Right lobe of liver (tissue), 6 donors: Measurements from ENCODE around the gene IL20RA. TPM values are rescaled to one million over a fixed set of nuclear protein-coding genes. Genes with fewer than 3 reads are reported as not detected.

Experiments used
- ATAC-seq, 4 donors: fragments of 200-7000 bp; cut with Tn5 transposase; one replicate each; pipeline ENCODE4 v1.9.1; 2020; ENCODE audit warnings: mild to moderate bottlenecking in 4 of 4, moderate library complexity in 4 of 4
- DNase-seq, 3 donors: peaks; one replicate each; pipeline ENCODE4 v3.0.0-alpha.2; 2020
- H3K27ac ChIP-seq, 3 donors: fragments of 200-600 bp; one replicate each; pipeline ENCODE4 v1.8.0; 2022
- H3K27me3 ChIP-seq, 2 donors: fragments of 200-600 bp; one replicate each; pipeline ENCODE4 v1.8.0; 2022
- H3K36me3 ChIP-seq, 4 donors: fragments of 200-600 bp; sonication (generic) in 1 of 4; one replicate each; pipeline versions ENCODE4 v1.5.1 to v1.8.0; 2017 to 2022; ENCODE audit warnings: control low read depth in 1 of 4
- H3K4me1 ChIP-seq, 4 donors: fragments of 200-600 bp; sonication (generic) in 1 of 4; one replicate each; pipeline versions ENCODE4 v1.5.1 to v1.8.0; 2017 to 2022; ENCODE audit warnings: control low read depth in 1 of 4
- H3K4me3 ChIP-seq, 3 donors: fragments of 200-600 bp; one replicate each; pipeline ENCODE4 v1.8.0; 2022
- H3K9me3 ChIP-seq, 4 donors: fragments of 200-600 bp; sonication (generic) in 1 of 4; one replicate each; pipeline versions ENCODE4 v1.5.1 to v1.8.0; 2017 to 2022; ENCODE audit warnings: control low read depth in 1 of 4
- CTCF ChIP-seq, 4 donors: fragments of 200-600 bp in 3 of 4; fragments of 450-650 bp in 1 of 4; IDR thresholded peaks; one replicate each; pipeline versions ENCODE4 v1.5.1 to v1.8.0; 2016 to 2022; ENCODE audit warnings: antibody characterized with exemption in 4 of 4, mild to moderate bottlenecking in 2 of 4
- POLR2A ChIP-seq: fragments of 450-650 bp; IDR thresholded peaks from one replicate; pipeline ENCODE4 v1.6.1; 2017; ENCODE audit warnings: antibody characterized with exemption, mild to moderate bottlenecking
- WGBS: methylation state at CpG from one replicate; pipeline ENCODE4 v1.1.6; 2018; ENCODE audit warnings: low coverage, low lambda C conversion rate; ENCODE audit not compliant: insufficient coverage; ENCODE audit errors: missing lambda C conversion rate; 5-methylcytosine and 5-hydroxymethylcytosine counted together
- intact Hi-C, 2 donors: fragments of 100-400 bp; cut with DNase I; formaldehyde crosslinking; loops; one replicate each; pipeline versions ENCODE4 v1.11.2 to v1.14.1; 2022
- small RNA-seq, 2 experiments: library from RNA; depleted of rRNA; stranded (forward); fragments of <200 nt; gene quantifications; one replicate each; pipeline ENCODE3, GENCODE V24; 2016
- total RNA-seq, 6 experiments: library from RNA; depleted of rRNA in 2 of 6; stranded (reverse); fragments of >200 nt in 2 of 6; fragmentation: NEBNext Ultra II Directional in 3 of 6; extraction: Animal tissue kit (Norgen Biotek cat#: 25700) in 3 of 6; gene quantifications; one replicate each; pipeline versions ENCODE4 v1.1.0 to v1.2.4, GENCODE V29; 2016 to 2023
- donor health status: DM: no; HTN: yes; CAD: no.
- donor health status: DM: no; HTN: no; CAD: no.
- donor health status: DM: no; HTN: no; CAD: no.
- donor health status: DM: no; HTN: yes; CAD: no.
- donor health status: DM: no; HTN: yes; CAD: no.

The IL20RA gene
- total RNA-seq, 6 experiments from 2014 or later: 0.06 to 0.70 (median 0.12) TPM

GRCh38 chr6:136950436-136951126, 94.2 kb downstream of the IL20RA start:
- TF ChIP-seq POLR2A: no peak
- TF ChIP-seq CTCF (IDR thresholded peaks at IDR 0.05): no peak
- 67% methylated on average over 4 of the region's 4 CpGs for WGBS
- DNase-seq (no peak), ATAC-seq (no peak)
- H3K27me3 ChIP-seq: no peaks in the 10 kb centered on the region
- intact Hi-C loops: no loop called here
- no peaks in the 10 kb centered on the region for H3K36me3 ChIP-seq
- H3K27ac ChIP-seq: no peak overlapping the region
- no peak overlapping the region for H3K4me3 ChIP-seq
- no peaks in the 10 kb centered on the region for H3K4me1 ChIP-seq
- H3K9me3 ChIP-seq: no peaks in the 10 kb centered on the region

Small RNA genes within 50 kb of the gene (small RNA-seq; reads per million reads assigned to genes)
- 0 reads per million in 2 experiments for gene RPL35AP3

Other genes with a start within 250 kb of the IL20RA start
- gene PEX7, start 222.4 kb downstream of the IL20RA start, total RNA-seq: 1 to 10 TPM; 4.8 to 8.7 (median 5.2) TPM
- not detected for gene SLC35D3, start 122.7 kb downstream of the IL20RA start, total RNA-seq
- gene IL22RA2, start 128.7 kb upstream of the IL20RA start, total RNA-seq: not detected
- 10 to 100 TPM; 25.8 to 88.8 (median 37.4) TPM for gene IFNGR1, start 174.4 kb upstream of the IL20RA start, total RNA-seq